Activated T-helper 1 cell treated with anti-CD3 and anti-CD28 coated beads, Interleukin-12 subunit alpha, Interleukin-12 subunit beta, Interleukin-2, Interleukin-4 antibody, amounts not matched to agents 30 ng/mL and 10 ng/mL and 1 ng/mL, durations not matched to agents 14 hours and 24 hours and 36 hours (primary cell): ENCODE data around the gene EMP2. TPM values are rescaled to one million over a fixed set of nuclear protein-coding genes. Genes with fewer than 3 reads are reported as not detected.

Experiments used
- DNase-seq: peaks from one replicate; pipeline ENCODE4 v3.0.0; 2021; ENCODE audit warnings: low spot score
- H3K27ac Mint-ChIP-seq: one replicate; pipeline ENCODE4 v1.8.0; 2021; ENCODE audit warnings: mild to moderate bottlenecking, mixed read lengths
- H3K27me3 Mint-ChIP-seq: one replicate; pipeline ENCODE4 v1.8.0; 2022; ENCODE audit warnings: mild to moderate bottlenecking, moderate library complexity, mixed read lengths; ENCODE audit not compliant: insufficient read depth
- H3K36me3 Mint-ChIP-seq: one replicate; pipeline ENCODE4 v1.8.0; 2021; ENCODE audit warnings: low read depth, mixed read lengths
- H3K4me1 Mint-ChIP-seq: one replicate; pipeline ENCODE4 v1.8.0; 2021; ENCODE audit warnings: low read depth, mixed read lengths
- H3K4me3 Mint-ChIP-seq: one replicate; pipeline ENCODE4 v1.8.0; 2021; ENCODE audit warnings: mild to moderate bottlenecking, moderate library complexity, mixed read lengths
- H3K9me3 Mint-ChIP-seq: one replicate; pipeline ENCODE4 v1.8.0; 2021; ENCODE audit warnings: mixed read lengths
- intact Hi-C: fragments of 100-400 bp; cut with micrococcal nuclease; formaldehyde crosslinking; loops from one replicate; pipeline ENCODE4 v1.15.1; 2024
- total RNA-seq: library from RNA; stranded (reverse); gene quantifications from 2 replicates; pipeline ENCODE4 v1.2.3, GENCODE V29; 2022

EMP2 gene
- total RNA-seq, 1 donor from 2014 or later = not detected

- Mint-ChIP-seq H3K9me3 (no peaks in the 10 kb centered on the region), H3K36me3 (no peaks in the 10 kb centered on the region), H3K4me3 (no peak overlapping the region), H3K4me1 (no peaks in the 10 kb centered on the region), H3K27ac (no peak overlapping the region), H3K27me3 (peaks cover 33% of the 10 kb centered on the region)
- intact Hi-C loops = no loop called here
- no peak for DNase-seq
Measured at GRCh38 chr16:10580883-10581247, 467 bp upstream of the EMP2 start.

DNA sequence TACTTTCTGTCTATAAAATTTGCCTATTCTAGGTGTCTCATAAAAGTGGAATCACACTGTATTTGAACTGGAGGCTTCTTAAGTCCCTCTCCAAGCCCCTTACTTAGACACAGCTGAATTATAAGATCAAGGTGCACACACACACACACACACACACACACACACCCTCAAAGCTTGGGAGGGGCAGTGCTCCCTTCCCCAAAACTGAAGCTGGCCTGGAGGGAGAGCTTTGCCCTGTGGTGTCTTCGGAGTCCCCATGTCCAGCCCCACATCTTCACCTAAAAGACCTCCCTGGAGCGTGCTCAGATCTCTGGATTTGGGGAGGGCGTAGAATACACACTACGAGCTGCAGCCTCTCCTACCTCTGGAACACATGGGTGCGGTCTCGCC lies 828 bp downstream of the EMP2 start:
- intact Hi-C loops = no loop called here
- no peak for DNase-seq
- Mint-ChIP-seq H3K36me3 (no peaks in the 10 kb centered on the region), H3K27ac (no peak overlapping the region), H3K27me3 (peaks cover 33% of the 10 kb centered on the region), H3K4me1 (no peaks in the 10 kb centered on the region), H3K9me3 (no peaks in the 10 kb centered on the region), H3K4me3 (no peak overlapping the region)

DNA sequence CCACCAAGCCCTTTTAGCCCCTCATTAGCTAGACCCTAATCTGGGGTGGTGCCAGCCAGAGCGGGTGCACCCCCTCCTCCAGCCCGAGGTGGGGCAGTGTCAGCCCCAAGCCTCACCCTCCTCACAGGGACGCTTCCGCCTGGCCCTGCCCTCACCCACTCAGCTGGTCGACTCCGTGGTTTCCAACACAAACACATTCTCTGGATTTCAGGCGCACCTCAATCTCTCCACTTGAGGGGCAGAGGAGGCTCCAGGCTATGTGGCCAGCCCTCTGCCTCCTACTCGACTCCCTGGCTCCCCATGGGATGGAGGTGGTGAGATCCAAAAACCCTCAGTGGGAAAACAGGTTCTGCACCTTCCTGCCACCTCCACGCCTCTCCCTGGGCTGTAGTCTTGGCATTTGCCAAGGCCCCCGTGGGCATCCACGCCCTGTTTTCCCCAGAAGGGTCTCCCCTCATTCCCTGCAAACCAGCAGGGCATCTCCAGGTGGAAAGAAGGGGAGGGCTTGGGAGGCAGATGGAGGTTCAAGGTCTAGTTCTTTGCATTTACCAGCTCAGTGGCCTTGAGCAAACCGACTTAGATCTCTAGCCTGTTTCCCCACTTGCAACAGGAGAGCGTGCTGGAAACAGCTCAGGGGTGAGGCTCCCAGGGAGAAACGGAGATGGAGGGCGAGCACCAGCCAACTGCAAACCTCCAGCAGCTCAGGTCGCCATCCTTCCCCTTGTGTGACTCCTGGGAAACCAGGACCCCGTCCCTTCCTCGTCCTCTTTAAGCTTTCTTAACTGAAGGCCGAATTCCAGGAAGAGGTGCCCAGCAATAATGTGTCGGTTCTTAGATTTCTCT lies 1.7 kb downstream of the EMP2 start:
- intact Hi-C loops = no loop called here
- no peaks in the 10 kb centered on the region for H3K36me3 Mint-ChIP-seq
- H3K27ac Mint-ChIP-seq = no peak overlapping the region

GRCh38 chr16:10577305-10578202 lies 2.8 kb downstream of the EMP2 start:
- Mint-ChIP-seq H3K36me3 (no peaks in the 10 kb centered on the region), H3K27me3 (peaks cover 24% of the 10 kb centered on the region), H3K27ac (no peak overlapping the region), H3K4me1 (no peaks in the 10 kb centered on the region), H3K4me3 (no peak overlapping the region), H3K9me3 (no peaks in the 10 kb centered on the region)
- DNase-seq = no peak
- intact Hi-C loops = no loop called here

More for the DNA sequence above, 1.7 kb downstream of the EMP2 start:
- Mint-ChIP-seq H3K27me3 (peaks cover 31% of the 10 kb centered on the region), H3K4me3 (no peak overlapping the region), H3K4me1 (no peaks in the 10 kb centered on the region), H3K9me3 (no peaks in the 10 kb centered on the region)
- no peak for DNase-seq

DNA sequence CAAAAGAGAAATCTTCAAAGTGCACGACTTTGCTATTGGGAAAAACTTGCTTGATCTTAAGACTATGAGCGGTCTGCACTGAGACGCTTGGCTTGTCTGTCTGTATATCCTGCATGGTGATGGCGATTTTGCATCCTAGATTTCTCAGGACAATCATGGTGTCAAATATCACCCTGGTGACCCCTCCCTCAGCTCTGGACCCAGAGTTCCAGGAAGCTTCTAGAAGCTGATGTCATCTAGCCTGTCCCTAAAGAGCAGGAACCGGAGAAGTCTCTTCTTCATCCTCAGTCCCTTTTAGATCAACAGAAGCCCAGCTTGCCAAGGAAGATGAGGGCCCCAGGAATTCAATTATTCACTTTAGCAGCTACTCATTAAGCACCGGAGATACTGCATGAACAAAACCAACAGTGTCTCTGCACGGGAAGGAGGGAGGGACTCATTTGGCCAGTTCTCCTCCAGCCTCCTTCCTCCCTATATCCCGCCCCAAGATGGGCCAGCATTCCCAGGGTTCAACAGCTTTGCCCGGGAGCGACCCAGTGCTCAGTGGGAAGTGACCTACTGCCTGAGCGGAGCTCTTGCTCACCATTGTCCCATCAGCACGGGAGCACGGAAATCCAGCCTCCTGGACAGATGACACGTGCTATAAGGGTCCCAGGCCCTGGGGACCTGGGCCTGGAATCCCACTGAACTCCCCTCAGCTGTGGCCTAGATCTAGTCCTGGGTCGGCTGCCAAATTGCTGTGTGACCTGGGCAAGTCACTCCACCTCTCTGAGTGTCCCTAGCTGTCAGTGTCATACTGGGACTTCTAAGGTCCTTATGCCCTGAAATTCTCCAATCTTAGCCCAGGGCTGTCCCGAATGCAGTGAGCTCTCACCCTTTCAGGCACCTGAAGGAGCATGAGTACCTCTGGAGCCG lies 3.8 kb downstream of the EMP2 start:
- Mint-ChIP-seq H3K36me3 (no peaks in the 10 kb centered on the region), H3K4me1 (no peaks in the 10 kb centered on the region)
- intact Hi-C loops = no loop called here

GRCh38 chr16:10575506-10576130 lies 4.8 kb downstream of the EMP2 start:
- no peak for DNase-seq
- H3K36me3 Mint-ChIP-seq = no peaks in the 10 kb centered on the region
- intact Hi-C loops = no loop called here
- no peaks in the 10 kb centered on the region for H3K9me3 Mint-ChIP-seq
- H3K4me3 Mint-ChIP-seq = no peak overlapping the region
- H3K27ac Mint-ChIP-seq = no peak overlapping the region
- H3K27me3 Mint-ChIP-seq = peaks cover 10% of the 10 kb centered on the region
- no peaks in the 10 kb centered on the region for H3K4me1 Mint-ChIP-seq

More for the DNA sequence above, 3.8 kb downstream of the EMP2 start:
- no peak for DNase-seq
- Mint-ChIP-seq H3K9me3 (no peaks in the 10 kb centered on the region), H3K4me3 (no peak overlapping the region), H3K27me3 (peaks cover 16% of the 10 kb centered on the region), H3K27ac (no peak overlapping the region)

- Mint-ChIP-seq H3K27me3 (no peaks in the 10 kb centered on the region), H3K36me3 (no peaks in the 10 kb centered on the region), H3K4me1 (no peaks in the 10 kb centered on the region), H3K27ac (no peak overlapping the region), H3K9me3 (no peaks in the 10 kb centered on the region), H3K4me3 (no peak overlapping the region)
- intact Hi-C loops = no loop called here
- no peak for DNase-seq
Measured at GRCh38 chr16:10572611-10573010, 7.8 kb downstream of the EMP2 start.

DNA sequence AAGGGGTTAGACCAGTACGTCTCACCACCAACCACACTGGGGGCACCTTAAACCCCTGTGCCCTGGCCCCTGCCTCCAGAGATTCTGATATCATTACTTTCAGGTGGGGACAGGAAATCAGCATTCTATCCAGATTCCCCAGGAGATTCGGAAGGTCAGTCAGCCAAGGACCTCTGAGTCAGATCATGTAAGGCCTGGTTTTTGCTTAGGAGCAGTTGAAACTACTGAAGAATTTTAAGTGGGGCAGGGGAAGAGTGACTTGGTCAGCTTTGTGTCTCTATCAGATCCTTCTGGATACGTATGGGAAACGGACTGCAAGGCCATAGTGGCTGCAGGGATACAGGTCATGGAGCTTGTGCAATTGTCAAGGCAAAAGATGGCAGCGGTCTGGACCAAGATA lies 9.0 kb downstream of the EMP2 start:
- H3K27ac Mint-ChIP-seq = no peak overlapping the region
- no peak overlapping the region for H3K4me3 Mint-ChIP-seq
- H3K4me1 Mint-ChIP-seq = no peaks in the 10 kb centered on the region
- H3K27me3 Mint-ChIP-seq = no peaks in the 10 kb centered on the region
- no peaks in the 10 kb centered on the region for H3K36me3 Mint-ChIP-seq
- intact Hi-C loops = no loop called here
- no peak for DNase-seq
- H3K9me3 Mint-ChIP-seq = no peaks in the 10 kb centered on the region

DNA sequence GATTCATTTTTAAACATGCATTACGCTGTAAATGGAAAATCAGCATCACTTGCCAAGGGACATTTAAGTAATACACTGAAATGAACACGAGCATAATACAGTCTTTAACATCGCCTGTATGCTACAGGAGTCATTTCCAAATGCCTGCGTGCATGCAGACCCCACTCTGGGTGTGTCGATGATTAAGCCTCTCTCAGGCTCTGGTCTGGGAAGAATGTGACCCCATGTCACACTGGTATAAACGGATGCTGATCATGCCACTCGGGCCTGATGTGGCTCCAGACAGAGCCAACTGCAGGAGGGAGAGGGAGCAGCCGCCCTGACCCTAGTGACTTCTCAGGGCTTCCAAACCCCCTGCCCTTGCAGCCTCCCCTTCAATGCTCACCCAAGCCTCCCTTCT lies 10.8 kb downstream of the EMP2 start:
- no peaks in the 10 kb centered on the region for H3K9me3 Mint-ChIP-seq
- intact Hi-C loops = no loop called here
- H3K36me3 Mint-ChIP-seq = no peaks in the 10 kb centered on the region
- H3K4me3 Mint-ChIP-seq = no peak overlapping the region
- H3K27ac Mint-ChIP-seq = no peak overlapping the region
- no peaks in the 10 kb centered on the region for H3K4me1 Mint-ChIP-seq
- no peak for DNase-seq
- no peaks in the 10 kb centered on the region for H3K27me3 Mint-ChIP-seq

DNA sequence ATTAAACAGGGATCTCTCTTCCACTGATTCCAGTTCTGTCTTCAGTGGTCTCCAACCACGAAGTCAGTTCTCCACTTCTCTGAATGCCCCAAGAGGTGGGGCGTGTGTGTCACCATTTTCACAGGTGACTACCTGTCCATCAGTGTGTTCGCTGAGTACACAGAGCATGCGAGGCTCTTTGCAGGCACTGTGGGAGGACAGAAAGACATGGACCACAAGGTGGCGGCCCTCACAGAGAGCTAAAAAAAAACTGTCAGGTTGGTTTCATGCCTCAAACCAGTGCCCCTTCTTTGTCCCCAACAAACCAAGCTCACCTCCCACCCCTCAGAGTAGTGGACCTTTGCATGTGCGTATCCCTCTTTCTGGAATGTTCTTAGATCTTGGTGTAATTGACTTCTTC lies 13.8 kb downstream of the EMP2 start:
- Mint-ChIP-seq H3K27me3 (no peaks in the 10 kb centered on the region), H3K4me3 (no peak overlapping the region), H3K4me1 (no peaks in the 10 kb centered on the region), H3K27ac (no peak overlapping the region), H3K36me3 (no peaks in the 10 kb centered on the region), H3K9me3 (peaks cover 11% of the 10 kb centered on the region)
- intact Hi-C loops = no loop called here
- DNase-seq = no peak

DNA sequence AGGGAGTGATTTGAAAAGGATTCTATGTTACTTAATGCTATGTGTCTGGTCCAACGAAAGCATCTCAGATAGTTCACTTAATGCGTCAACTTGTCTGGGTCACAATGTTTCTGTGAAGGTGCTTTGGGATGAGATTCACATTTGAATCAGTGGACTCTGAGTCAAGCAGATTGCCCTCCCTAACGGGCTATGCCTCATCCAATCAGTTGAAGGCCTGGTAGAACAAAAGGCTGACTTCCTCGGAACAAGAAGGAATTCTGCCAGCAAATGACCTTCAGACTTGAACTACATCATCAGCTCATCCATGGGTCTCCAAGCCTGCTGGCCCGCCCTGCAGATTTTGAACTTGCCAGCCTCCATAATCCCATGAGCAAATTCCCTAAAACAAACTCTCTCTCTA lies 15.2 kb downstream of the EMP2 start:
- no peak overlapping the region for H3K4me3 Mint-ChIP-seq
- intact Hi-C loops = no loop called here
- H3K27ac Mint-ChIP-seq = no peak overlapping the region
- H3K36me3 Mint-ChIP-seq = no peaks in the 10 kb centered on the region
- peaks cover 11% of the 10 kb centered on the region for H3K9me3 Mint-ChIP-seq
- no peaks in the 10 kb centered on the region for H3K4me1 Mint-ChIP-seq
- H3K27me3 Mint-ChIP-seq = peaks cover 4% of the 10 kb centered on the region
- no peak for DNase-seq

GRCh38 chr16:10564591-10564990 lies 15.8 kb downstream of the EMP2 start:
- intact Hi-C loops = no loop called here
- H3K27ac Mint-ChIP-seq = no peak overlapping the region
- H3K9me3 Mint-ChIP-seq = peaks cover 11% of the 10 kb centered on the region
- no peak for DNase-seq
- H3K27me3 Mint-ChIP-seq = peaks cover 4% of the 10 kb centered on the region
- H3K4me1 Mint-ChIP-seq = no peaks in the 10 kb centered on the region
- no peak overlapping the region for H3K4me3 Mint-ChIP-seq
- H3K36me3 Mint-ChIP-seq = no peaks in the 10 kb centered on the region
